ENCODE data around the gene ANK2.
"Not testable (repeated sequence)": the region's sequence is repeated elsewhere in the genome, so short reads cannot be mapped to it uniquely, and the experiment has no call there.

The ANK2 gene

GRCh38 chr4:113146876-113147358 is 97.5 kb downstream of the ANK2 start:
- DNase-seq (ENCODE audit: low read depth in 1 of 2, low spot score in 1 of 2), result no peak

DNA sequence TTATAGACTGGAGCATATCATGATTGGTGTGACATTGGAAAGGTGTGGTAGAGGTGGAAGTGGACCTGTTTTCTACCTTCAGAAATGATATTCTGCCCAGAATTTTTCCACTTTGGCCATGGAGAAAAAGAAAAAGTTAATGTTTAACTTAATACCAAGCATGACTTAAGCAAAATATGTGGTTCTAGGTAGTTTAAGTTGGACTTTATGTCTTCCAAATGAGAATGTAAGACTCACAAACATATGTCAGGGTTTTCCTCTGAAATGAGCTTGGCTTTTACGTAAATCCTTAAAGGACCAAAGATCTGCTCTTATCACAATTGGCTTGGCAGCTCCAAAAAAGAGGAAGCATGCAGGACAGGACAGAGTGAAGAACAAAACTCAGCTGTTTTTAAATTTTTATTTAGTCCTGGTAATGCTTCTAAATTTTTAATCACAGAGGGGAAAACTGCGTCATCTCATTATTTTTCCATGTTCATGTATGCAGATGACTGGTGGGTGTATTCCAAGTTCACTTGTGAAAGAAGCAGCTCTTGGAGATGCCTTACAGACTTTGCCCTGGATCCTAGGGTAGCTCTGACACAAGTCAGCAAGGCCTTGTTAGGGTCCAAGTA is 98.2 kb downstream of the ANK2 start:
- DNase-seq (ENCODE audit: low read depth in 1 of 2, low spot score in 1 of 2), result no peak

DNA sequence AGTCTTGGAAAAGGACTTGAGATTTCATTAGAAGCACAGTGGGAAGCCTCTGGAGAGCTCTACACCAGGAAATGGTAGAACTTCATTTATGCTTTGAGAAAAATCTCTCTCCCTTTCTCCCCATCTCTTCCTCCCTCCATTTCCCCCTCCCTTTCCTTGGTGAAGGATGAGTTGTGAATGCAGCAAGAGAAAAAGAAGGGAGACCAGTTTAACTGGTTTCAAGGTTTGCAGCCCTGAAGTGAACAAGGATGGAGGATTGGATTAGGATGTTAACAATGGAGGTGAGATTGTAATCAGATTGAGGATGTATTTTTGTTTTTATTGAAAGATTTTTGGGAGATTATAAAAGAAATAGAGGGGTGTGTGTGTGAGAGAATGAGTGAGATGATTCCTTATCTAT is 99.5 kb downstream of the ANK2 start:
- DNase-seq (ENCODE audit: low read depth in 1 of 2, low spot score in 1 of 2), result no peak

GRCh38 chr4:113153529-113154101 is 104.2 kb downstream of the ANK2 start:
- DNase-seq (ENCODE audit: low read depth in 1 of 2, low spot score in 1 of 2), result no peak

DNA sequence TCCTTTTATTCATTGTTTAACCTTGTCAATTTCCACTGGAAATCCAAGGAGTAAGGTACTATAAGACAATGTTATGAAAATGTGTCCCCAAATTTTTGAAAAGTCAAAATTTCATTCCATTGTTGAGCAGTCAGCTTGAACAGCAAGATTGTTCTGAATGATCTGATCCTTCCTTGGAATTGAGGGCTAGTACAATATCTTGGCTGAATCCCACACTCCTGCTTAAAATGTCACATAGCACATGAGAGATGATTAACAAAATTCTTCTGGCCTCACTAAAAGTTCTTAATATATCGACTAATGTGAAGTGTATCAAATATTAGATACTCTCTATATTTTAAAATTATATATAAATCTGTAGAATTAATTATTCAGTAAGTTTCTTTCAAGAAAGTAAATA is 104.8 kb downstream of the ANK2 start:
- DNase-seq (ENCODE audit: low read depth in 1 of 2, low spot score in 1 of 2), result no peak

DNA sequence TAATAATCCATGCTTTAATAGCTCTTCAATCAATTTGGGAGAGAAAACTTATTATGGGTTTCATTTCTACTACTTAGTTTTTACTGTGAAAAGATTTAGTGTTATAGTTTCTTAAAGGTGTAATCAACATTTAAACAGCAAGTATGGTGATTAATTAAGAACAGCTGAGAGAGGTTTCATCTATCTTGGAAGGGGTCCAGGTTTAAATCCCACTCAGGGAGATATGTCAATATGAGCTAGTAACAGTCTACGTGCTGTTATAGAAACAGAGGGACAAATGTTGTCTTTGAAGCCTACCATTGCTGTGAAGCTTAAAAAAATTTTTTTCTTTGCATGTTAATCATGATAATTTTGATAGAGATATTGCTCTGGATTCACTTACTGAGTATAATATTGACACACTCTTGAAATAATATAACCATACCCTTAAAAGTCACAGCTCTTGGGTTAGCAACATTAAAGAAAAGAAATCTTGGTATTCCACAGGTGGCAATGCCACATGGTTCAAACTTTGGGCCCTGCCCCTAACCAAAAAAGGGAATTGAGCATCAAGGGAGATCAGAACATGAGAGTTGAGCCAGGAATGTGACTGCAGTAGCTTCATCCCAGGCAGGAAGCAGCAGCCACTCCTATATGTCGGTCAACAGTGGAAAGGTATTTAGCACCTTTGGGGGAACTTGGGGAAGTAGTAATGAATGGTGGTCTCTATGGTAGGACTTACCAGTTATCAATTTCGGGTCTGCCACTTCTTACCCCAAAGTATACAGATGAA is 107.8 kb downstream of the ANK2 start:
- no peak for DNase-seq (ENCODE audit: low read depth in 1 of 2, low spot score in 1 of 2)

GRCh38 chr4:113159942-113160545 is 110.6 kb downstream of the ANK2 start:
- no peak for DNase-seq (ENCODE audit: low read depth in 1 of 2, low spot score in 1 of 2)

GRCh38 chr4:113160548-113160947 is 111.1 kb downstream of the ANK2 start:
- no peak for DNase-seq (ENCODE audit: low read depth in 1 of 2, low spot score in 1 of 2)

- no peak for DNase-seq (ENCODE audit: low read depth in 1 of 2, low spot score in 1 of 2)
These were observed 112.6 kb downstream of the ANK2 start for GRCh38 chr4:113162089-113162488.

DNA sequence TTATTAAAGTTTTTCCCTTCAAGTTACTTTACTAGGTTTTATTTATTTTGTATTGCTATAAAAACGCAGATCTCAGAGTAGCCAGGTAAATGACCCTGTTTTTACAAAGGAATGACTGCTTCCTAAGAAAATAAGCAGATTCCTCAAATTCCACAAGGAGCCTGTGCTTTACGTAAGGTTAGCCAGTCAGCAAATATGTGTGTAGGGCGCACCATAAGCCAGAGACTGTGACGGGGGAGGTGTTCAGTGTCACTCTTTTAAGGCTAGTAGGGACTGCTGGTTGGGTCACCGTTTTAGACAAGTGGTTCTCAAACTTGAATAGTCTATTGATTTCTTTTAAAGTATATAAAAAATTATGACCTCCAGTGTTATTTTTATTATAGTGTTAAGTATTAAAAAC is 119.9 kb downstream of the ANK2 start:
- no peak for DNase-seq (ENCODE audit: low read depth in 1 of 2, low spot score in 1 of 2)

GRCh38 chr4:113170115-113170804 is 120.8 kb downstream of the ANK2 start:
- no peak for DNase-seq (ENCODE audit: low read depth in 1 of 2, low spot score in 1 of 2)

- no peak for DNase-seq (ENCODE audit: low read depth in 1 of 2, low spot score in 1 of 2)
These were observed 121.5 kb downstream of the ANK2 start for GRCh38 chr4:113170805-113171468.

DNA sequence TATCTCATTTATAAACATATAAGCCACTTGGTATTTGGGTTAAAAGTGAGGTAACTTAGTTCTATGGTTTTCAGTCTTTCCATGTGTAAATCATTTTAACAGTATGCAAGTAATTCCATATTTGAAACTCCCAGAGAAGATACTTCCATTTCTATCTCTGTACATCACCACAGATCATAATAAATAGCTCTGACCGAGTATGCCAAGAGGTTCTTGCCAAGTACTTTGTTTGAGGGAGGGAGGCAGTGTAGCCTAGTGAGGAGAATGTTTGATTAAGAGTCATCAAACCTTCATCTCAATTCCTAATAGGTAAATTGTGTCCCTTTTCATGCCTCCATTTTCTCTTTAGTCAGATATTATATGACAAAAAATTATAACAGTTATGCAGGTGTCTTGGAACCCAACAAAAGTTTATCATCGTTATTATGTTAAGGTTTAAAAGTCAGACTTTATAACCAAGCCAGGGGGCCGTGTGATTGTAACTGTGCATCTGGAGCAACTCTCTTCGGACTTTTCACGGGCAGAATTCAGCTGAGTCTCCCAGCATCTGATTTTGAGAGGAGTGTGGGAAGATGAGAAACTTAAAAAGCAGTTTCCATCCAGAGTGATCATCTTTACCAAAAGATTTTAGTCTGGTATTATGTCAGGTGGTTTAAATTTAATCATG is 123.8 kb downstream of the ANK2 start:
- DNase-seq (ENCODE audit: low read depth in 1 of 2, low spot score in 1 of 2), result no peak

- no peak for DNase-seq (ENCODE audit: low read depth in 1 of 2, low spot score in 1 of 2)
These were observed 124.4 kb downstream of the ANK2 start for GRCh38 chr4:113173793-113174264.

DNA sequence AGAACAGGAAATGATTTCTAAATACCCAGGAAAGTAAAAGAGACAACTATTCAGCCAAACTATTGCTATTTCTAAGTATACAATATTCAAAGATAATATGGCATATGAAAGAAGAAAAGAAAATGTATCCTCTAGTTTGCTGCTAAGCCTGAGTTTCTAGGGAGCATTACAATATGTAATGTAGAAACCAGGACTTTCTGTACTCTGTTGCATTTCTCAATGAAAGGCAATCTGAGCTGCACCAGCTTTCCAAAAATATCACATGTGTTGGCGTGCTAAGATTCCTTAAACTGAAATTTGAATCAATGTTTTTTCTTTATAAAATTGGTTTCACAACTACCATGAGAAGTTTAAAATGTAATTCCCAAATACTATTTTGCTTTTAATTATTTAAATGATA is 129.6 kb downstream of the ANK2 start:
- DNase-seq (ENCODE audit: low read depth in 1 of 2, low spot score in 1 of 2), result no peak

GRCh38 chr4:113179996-113180395 is 130.5 kb downstream of the ANK2 start:
- DNase-seq (ENCODE audit: low read depth in 1 of 2, low spot score in 1 of 2), result no peak

GRCh38 chr4:113181289-113182007 is 132.0 kb downstream of the ANK2 start:
- DNase-seq (ENCODE audit: low read depth in 1 of 2, low spot score in 1 of 2), result no peak

GRCh38 chr4:113183032-113183605 is 133.7 kb downstream of the ANK2 start:
- no peak for DNase-seq (ENCODE audit: low read depth in 1 of 2, low spot score in 1 of 2)

DNA sequence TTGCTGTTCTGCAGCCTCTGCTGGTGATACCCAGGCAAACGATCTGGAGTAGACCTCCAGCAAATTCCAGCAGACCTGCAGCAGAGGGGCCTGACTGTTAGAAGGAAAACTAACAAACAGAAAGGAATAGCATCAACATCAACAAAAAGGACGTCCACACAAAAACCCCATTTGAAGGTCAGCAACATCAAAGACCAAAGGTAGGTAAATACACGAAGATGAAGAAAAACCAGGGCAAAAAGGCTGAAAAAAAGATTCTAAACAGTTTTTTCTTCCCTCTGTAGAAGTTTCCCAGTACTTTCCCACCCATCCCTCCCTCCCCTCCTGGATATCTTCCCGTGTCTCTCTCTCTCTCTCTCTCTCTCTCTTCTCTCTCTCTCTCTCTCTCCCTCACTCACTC is 136.8 kb downstream of the ANK2 start:
- DNase-seq (ENCODE audit: low read depth in 1 of 2, low spot score in 1 of 2), result not testable (repeated sequence)
